KMS-11 (cell line): ENCODE results near the gene CADPS2.

Experiments
- H2AFZ ChIP-seq: fragments of 200-600 bp; sonication (generic); 2 replicates; pipeline ENCODE4 v1.6.1; 2016; ENCODE audit warnings: antibody characterized with exemption, mixed run types, low read depth
- H3K27ac ChIP-seq: fragments of 200-600 bp; sonication (generic); 2 replicates; pipeline ENCODE4 v1.6.1; 2016; ENCODE audit warnings: mild to moderate bottlenecking, mixed run types
- H3K27me3 ChIP-seq: fragments of 200-600 bp; sonication (generic); 2 replicates; pipeline ENCODE4 v1.6.1; 2017; ENCODE audit warnings: mild to moderate bottlenecking, low read depth, mixed run types, moderate library complexity; ENCODE audit not compliant: insufficient read depth
- H3K36me3 ChIP-seq: fragments of 200-600 bp; sonication (generic); 2 replicates; pipeline ENCODE4 v1.6.1; 2017; ENCODE audit warnings: mild to moderate bottlenecking, mixed run types; ENCODE audit not compliant: insufficient read depth
- H3K4me1 ChIP-seq: fragments of 200-600 bp; sonication (generic); 2 replicates; pipeline ENCODE4 v1.6.1; 2016; ENCODE audit warnings: mild to moderate bottlenecking, low read depth, mixed run types; ENCODE audit not compliant: poor library complexity, severe bottlenecking
- H3K4me2 ChIP-seq: fragments of 200-600 bp; sonication (generic); 2 replicates; pipeline ENCODE4 v1.7.0; 2016; ENCODE audit warnings: mild to moderate bottlenecking, mixed run types
- H3K4me3 ChIP-seq: fragments of 200-600 bp; sonication (generic); IDR thresholded peaks from 2 replicates; pipeline ENCODE4 v1.6.1; 2017; ENCODE audit warnings: low read depth, low read length, mixed read lengths; ENCODE audit not compliant: insufficient read depth
- H3K79me2 ChIP-seq: fragments of 200-600 bp; sonication (generic); 2 replicates; pipeline ENCODE4 v1.6.1; 2016; ENCODE audit warnings: low read depth, mixed run types; ENCODE audit not compliant: insufficient read depth
- H3K9ac ChIP-seq: fragments of 200-600 bp; sonication (generic); 2 replicates; pipeline ENCODE4 v1.6.1; 2016; ENCODE audit warnings: mild to moderate bottlenecking, mixed run types
- H4K20me1 ChIP-seq: fragments of 200-600 bp; sonication (generic); 2 replicates; pipeline ENCODE4 v1.6.1; 2016; ENCODE audit warnings: mild to moderate bottlenecking, mixed run types; ENCODE audit not compliant: insufficient read depth
- TF ChIP-seq, protein P1 (sequence below): fragments of 200-600 bp; sonication (generic); conservative IDR thresholded peaks from 2 replicates; pipeline ENCODE4 v1.6.1; 2017; ENCODE audit warnings: low read depth, mild to moderate bottlenecking, antibody characterized with exemption, low read length, moderate library complexity, mixed read lengths

CADPS2 gene

DNA sequence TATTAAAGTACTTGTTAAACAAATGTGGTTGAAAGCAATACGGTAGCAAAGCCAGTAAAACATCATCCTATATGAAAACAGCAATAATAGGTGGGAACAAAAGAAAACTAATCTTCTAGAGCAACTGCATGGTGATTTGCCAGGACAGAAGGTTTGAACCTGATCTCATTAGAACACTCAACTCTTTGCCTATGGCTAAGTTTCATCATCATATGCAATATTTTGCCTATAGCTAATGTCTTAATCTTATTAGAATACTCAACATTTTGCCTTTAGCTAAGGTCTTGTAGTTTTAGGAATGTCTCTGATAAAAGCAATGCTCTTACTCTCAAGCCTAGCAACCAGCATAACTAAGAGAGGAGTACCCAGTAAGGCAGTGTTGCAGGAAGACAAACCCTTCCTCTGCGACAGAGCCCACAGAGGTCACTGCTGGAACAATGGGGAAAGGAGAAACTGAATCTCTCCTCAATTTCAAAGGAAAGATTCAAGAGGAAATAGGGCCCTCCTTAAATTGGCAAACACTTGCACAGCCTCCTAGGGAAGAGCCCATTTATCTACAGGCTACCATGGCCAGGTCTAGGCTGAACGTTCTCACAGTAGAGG is 38.3 kb downstream of the CADPS2 start:
- H3K79me2 ChIP-seq = no peaks in the 10 kb centered on the region

DNA sequence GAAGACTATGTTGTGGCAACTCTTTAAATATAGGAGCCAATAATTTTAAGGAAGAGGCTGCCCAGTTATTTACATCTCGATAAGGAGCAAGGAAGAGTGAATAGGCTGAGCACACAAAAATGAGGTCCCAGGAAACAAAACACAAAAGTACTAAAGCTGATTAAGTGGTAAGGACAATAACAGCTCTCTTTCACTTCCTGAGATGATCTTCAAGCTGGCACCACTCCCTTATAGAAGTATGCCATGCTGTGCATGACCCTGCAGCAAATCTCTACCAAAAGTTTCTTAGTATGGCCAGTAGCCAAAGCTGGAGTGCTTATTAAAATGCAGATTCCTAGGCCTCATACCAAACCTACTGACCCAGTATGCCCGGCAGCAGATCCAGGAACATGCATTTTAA is 39.7 kb downstream of the CADPS2 start:
- no peak overlapping the region for H3K27ac ChIP-seq
- no peak overlapping the region for H3K9ac ChIP-seq
- no peaks in the 10 kb centered on the region for H4K20me1 ChIP-seq
- TF ChIP-seq, protein P1, sequence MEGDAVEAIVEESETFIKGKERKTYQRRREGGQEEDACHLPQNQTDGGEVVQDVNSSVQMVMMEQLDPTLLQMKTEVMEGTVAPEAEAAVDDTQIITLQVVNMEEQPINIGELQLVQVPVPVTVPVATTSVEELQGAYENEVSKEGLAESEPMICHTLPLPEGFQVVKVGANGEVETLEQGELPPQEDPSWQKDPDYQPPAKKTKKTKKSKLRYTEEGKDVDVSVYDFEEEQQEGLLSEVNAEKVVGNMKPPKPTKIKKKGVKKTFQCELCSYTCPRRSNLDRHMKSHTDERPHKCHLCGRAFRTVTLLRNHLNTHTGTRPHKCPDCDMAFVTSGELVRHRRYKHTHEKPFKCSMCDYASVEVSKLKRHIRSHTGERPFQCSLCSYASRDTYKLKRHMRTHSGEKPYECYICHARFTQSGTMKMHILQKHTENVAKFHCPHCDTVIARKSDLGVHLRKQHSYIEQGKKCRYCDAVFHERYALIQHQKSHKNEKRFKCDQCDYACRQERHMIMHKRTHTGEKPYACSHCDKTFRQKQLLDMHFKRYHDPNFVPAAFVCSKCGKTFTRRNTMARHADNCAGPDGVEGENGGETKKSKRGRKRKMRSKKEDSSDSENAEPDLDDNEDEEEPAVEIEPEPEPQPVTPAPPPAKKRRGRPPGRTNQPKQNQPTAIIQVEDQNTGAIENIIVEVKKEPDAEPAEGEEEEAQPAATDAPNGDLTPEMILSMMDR = no peak
- no peak overlapping the region for H3K4me3 ChIP-seq
- H3K27me3 ChIP-seq = no peaks in the 10 kb centered on the region
- no peak overlapping the region for H2AFZ ChIP-seq
- H3K36me3 ChIP-seq = no peaks in the 10 kb centered on the region
- H3K4me2 ChIP-seq = no peak overlapping the region
- peaks cover 5% of the 10 kb centered on the region for H3K4me1 ChIP-seq
- H3K79me2 ChIP-seq = no peaks in the 10 kb centered on the region

More for the DNA sequence above, 38.3 kb downstream of the CADPS2 start:
- H2AFZ ChIP-seq = no peak overlapping the region
- H3K27ac ChIP-seq = no peak overlapping the region
- H3K9ac ChIP-seq = no peak overlapping the region
- no peak overlapping the region for H3K4me2 ChIP-seq
- H3K36me3 ChIP-seq = no peaks in the 10 kb centered on the region
- H3K4me1 ChIP-seq = peaks cover 5% of the 10 kb centered on the region
- no peaks in the 10 kb centered on the region for H3K27me3 ChIP-seq
- TF ChIP-seq, protein P1 = no peak
- H3K4me3 ChIP-seq = no peak overlapping the region
- H4K20me1 ChIP-seq = no peaks in the 10 kb centered on the region

DNA sequence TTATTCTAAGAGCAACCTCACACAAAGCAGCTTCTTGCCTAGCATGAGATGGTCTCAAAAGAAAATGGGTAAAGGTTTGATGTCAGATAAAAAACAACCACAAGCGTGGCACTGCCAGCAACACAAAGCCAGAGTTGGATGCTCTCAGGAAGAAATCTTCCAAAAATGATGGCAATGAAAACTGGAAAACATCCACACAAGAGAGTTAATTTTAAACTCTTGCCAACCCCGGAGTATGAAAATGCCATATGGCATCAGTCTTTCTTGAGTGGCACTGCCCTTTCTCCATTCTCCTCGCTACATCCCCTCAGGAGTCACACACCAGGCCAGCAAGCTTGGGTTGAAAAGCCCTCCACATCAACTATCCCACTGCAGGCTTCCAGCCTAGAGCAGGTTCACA is 41.0 kb downstream of the CADPS2 start:
- TF ChIP-seq, protein P1 = no peak
- H2AFZ ChIP-seq = no peak overlapping the region
- no peaks in the 10 kb centered on the region for H3K79me2 ChIP-seq
- H4K20me1 ChIP-seq = no peaks in the 10 kb centered on the region
- H3K4me2 ChIP-seq = no peak overlapping the region
- no peak overlapping the region for H3K4me3 ChIP-seq
- H3K9ac ChIP-seq = no peak overlapping the region
- no peak overlapping the region for H3K27ac ChIP-seq
- peaks cover 5% of the 10 kb centered on the region for H3K4me1 ChIP-seq
- no peaks in the 10 kb centered on the region for H3K36me3 ChIP-seq
- no peaks in the 10 kb centered on the region for H3K27me3 ChIP-seq

DNA sequence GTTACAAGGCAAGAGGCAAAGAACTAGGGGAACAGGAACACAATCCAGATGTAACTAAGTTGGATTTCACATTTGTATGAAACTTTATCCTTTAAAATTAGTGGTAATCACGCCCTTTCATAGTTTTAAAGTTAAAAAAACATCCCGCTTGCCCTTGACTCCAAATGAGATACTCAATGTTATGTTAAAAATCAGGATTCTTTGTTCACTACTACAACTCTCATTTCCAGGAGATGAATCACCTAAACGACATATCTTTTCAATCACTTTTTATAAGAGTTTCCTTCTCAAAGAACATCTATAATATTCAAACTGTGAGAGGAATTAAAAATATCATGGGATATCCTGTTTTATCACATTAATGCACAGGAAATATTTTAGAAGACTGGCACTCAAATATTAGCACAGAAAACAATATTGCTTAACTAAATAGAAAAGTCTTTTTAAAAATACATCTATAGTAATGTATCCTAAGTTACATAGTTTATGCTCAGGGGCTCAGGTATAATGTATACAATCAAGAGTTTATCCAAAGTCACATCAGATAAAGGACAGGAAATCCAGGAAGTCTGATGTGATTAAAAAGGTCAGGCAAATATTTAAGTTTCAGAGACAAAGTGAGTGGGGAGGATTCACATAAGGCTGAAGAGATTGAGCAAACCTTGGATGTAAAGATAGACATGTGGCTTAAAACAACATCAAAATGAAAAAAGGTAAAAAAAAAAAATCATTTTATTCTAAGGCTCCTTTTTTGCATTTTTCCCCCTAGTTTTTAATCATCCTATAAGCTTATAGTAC is 41.9 kb downstream of the CADPS2 start:
- H3K36me3 ChIP-seq = no peaks in the 10 kb centered on the region
- H2AFZ ChIP-seq = no peak overlapping the region
- no peak overlapping the region for H3K4me3 ChIP-seq
- H3K9ac ChIP-seq = no peak overlapping the region
- no peak overlapping the region for H3K27ac ChIP-seq
- no peaks in the 10 kb centered on the region for H3K27me3 ChIP-seq
- no peaks in the 10 kb centered on the region for H4K20me1 ChIP-seq
- TF ChIP-seq, protein P1 = no peak
- peaks cover 5% of the 10 kb centered on the region for H3K4me1 ChIP-seq
- no peak overlapping the region for H3K4me2 ChIP-seq
- H3K79me2 ChIP-seq = no peaks in the 10 kb centered on the region
